WERI-Rb-1 (cell line): ENCODE data around the gene PCGF2.
A peak's percentile ranks its signal among the peaks of the same experiment; 100 is the strongest.

Experiments
- DNase-seq: peaks from one replicate; pipeline ENCODE4 v3.0.0-alpha.2; 2020
- H3K27ac ChIP-seq: fragments of 250-450 bp; sonication (Bioruptor Pico); 2 replicates; pipeline ENCODE4 v1.5.1; 2020; ENCODE audit warnings: mild to moderate bottlenecking, moderate library complexity
- H3K27me3 ChIP-seq: fragments of 250-450 bp; sonication (Bioruptor Pico); 2 replicates; pipeline ENCODE4 v1.5.1; 2021; ENCODE audit warnings: mild to moderate bottlenecking, low read depth, moderate library complexity; ENCODE audit not compliant: insufficient read depth, severe bottlenecking
- H3K36me3 ChIP-seq: fragments of 250-450 bp; sonication (Bioruptor Pico); 2 replicates; pipeline ENCODE4 v1.5.1; 2020; ENCODE audit warnings: mild to moderate bottlenecking, moderate library complexity
- H3K4me3 ChIP-seq: 2 replicates; pipeline ENCODE4 v1.5.1; 2011; ENCODE audit warnings: low read depth, mild to moderate bottlenecking, control low read depth, low read length
- H3K9me3 ChIP-seq: fragments of 250-450 bp; sonication (Bioruptor Pico); 2 replicates; pipeline ENCODE4 v1.5.1; 2021; ENCODE audit warnings: mild to moderate bottlenecking, moderate library complexity; ENCODE audit not compliant: severe bottlenecking
- CTCF ChIP-seq: IDR thresholded peaks from 2 replicates; pipeline ENCODE4 v1.5.1; 2011; ENCODE audit warnings: low read depth, mild to moderate bottlenecking, control low read depth, inconsistent platforms, low read length

Gene PCGF2

GRCh38 chr17:38702916-38703741 is 45.0 kb downstream of the PCGF2 start:
- no peak for DNase-seq
- H3K9me3 ChIP-seq, result no peaks in the 10 kb centered on the region
- peaks cover 20% of the 10 kb centered on the region for H3K36me3 ChIP-seq
- H3K27ac ChIP-seq, result peak overlapping the region; percentile 99
- TF ChIP-seq CTCF, result no peak
- peak overlapping the region; percentile 89; the same call in 1 of the 2 replicates for H3K4me3 ChIP-seq
- H3K27me3 ChIP-seq, result no peaks in the 10 kb centered on the region

DNA sequence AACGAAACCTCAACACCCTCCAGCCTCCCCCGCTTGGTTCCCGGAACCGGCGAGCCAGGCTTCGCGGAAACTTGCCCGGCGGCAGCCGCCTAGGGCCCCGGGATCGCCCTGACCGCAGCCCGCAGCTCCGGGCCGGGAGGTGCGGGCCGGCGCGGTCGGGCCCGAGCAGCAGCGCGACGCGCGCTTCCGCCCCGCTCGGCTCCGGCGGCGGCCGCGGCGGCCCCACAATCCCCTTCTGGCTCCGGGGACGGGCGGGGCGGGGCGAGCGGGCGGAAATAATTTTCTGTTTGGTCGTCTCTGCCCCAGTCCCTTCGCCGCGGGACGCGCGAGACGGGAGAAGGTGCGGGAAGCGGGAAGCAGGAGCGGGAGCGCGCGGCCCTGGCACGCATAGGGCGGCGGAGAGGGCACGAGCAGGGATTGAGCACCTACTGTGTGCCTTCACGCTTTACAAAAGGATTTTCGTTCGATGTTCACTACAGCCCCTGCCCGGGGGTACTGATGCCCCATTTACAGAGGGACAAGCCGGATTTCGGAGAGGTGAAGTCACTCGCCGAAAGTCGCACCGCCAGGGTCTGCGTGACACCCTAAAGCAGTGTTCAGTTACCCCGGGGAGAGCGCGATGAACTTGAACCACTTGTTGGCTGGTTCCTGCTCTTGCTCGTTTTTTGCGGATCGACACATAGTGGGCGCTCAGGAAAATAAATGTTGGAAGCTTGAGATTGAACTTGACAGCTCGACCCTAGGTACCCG is 45.8 kb downstream of the PCGF2 start:
- Histone ChIP-seq H3K27me3 (no peaks in the 10 kb centered on the region), H3K4me3 (peak overlapping the region; percentile 69), H3K9me3 (no peaks in the 10 kb centered on the region), H3K36me3 (peaks cover 12% of the 10 kb centered on the region), H3K27ac (peak overlapping the region; percentile 99)
- DNase-seq, result peak; percentile 87
- TF ChIP-seq CTCF, result no peak

- no peaks in the 10 kb centered on the region for H3K9me3 ChIP-seq
- peak overlapping the region; percentile 99 for H3K27ac ChIP-seq
- peaks cover 5% of the 10 kb centered on the region for H3K36me3 ChIP-seq
- DNase-seq, result peak; percentile 49
- no peak for TF ChIP-seq CTCF
- no peaks in the 10 kb centered on the region for H3K27me3 ChIP-seq
- H3K4me3 ChIP-seq, result peak overlapping the region; percentile 69
Measured at GRCh38 chr17:38701504-38702165, 46.5 kb downstream of the PCGF2 start.

DNA sequence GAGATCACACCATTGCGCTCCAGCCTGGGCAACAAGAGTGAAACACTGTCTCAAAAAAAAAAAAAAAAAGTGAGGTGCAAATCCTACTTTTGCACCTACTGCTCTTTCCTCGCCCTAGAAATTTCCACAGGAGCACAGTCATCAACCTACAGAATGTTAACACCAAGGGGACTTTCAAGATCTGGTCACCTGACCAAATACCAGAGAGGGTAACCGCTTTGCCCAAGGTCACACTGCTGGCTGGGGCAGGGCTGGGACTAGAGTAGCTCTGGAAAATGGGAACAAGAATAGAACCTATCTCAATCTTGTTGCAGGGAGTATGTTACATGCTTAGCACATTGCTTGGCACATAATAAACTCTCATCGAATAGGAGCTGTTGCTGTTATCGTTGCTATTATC is 49.4 kb downstream of the PCGF2 start:
- Histone ChIP-seq H3K36me3 (no peaks in the 10 kb centered on the region), H3K9me3 (no peaks in the 10 kb centered on the region), H3K27ac (no peak overlapping the region), H3K4me3 (no peak overlapping the region), H3K27me3 (no peaks in the 10 kb centered on the region)
- no peak for TF ChIP-seq CTCF
- DNase-seq, result no peak

GRCh38 chr17:38697061-38697820 is 50.9 kb downstream of the PCGF2 start:
- TF ChIP-seq CTCF, result no peak
- no peak overlapping the region for H3K27ac ChIP-seq

More at GRCh38 chr17:38697061-38697820, 50.9 kb downstream of the PCGF2 start:
- no peak for DNase-seq
- Histone ChIP-seq H3K9me3 (no peaks in the 10 kb centered on the region), H3K4me3 (no peak overlapping the region), H3K27me3 (no peaks in the 10 kb centered on the region), H3K36me3 (no peaks in the 10 kb centered on the region)
